T-helper 1 cell treated with Interleukin-12 subunit alpha and Interleukin-12 subunit beta and Interleukin-4 antibody, amounts not matched to agents 30 μg/mL and 1 μg/mL, for 36 hours (primary cell): ENCODE results near the gene PRTG.
"Not testable (repeated sequence)": the region's sequence is repeated elsewhere in the genome, so short reads cannot be mapped to it uniquely, and the experiment has no call there.

Experiments used
- H3K27ac Mint-ChIP-seq: one replicate; pipeline ENCODE4 v1.8.0; 2021; ENCODE audit warnings: mild to moderate bottlenecking, mixed read lengths
- H3K27me3 Mint-ChIP-seq: one replicate; pipeline ENCODE4 v1.8.0; 2021; ENCODE audit warnings: low read depth, mixed read lengths
- H3K36me3 Mint-ChIP-seq: one replicate; pipeline ENCODE4 v1.8.0; 2021; ENCODE audit warnings: low read depth, mixed read lengths
- H3K4me1 Mint-ChIP-seq: one replicate; pipeline ENCODE4 v1.8.0; 2021; ENCODE audit warnings: low read depth, mixed read lengths
- H3K4me3 Mint-ChIP-seq: one replicate; pipeline ENCODE4 v1.8.0; 2021; ENCODE audit warnings: mild to moderate bottlenecking, moderate library complexity, mixed read lengths
- H3K9me3 Mint-ChIP-seq: one replicate; pipeline ENCODE4 v1.8.0; 2021; ENCODE audit warnings: mixed read lengths

Gene PRTG

GRCh38 chr15:55734641-55735040 is 8.3 kb downstream of the PRTG start:
- Mint-ChIP-seq H3K4me3 (no peak overlapping the region), H3K27me3 (peaks cover 15% of the 10 kb centered on the region), H3K36me3 (no peaks in the 10 kb centered on the region)

GRCh38 chr15:55733461-55733860 is 9.5 kb downstream of the PRTG start:
- H3K9me3 Mint-ChIP-seq, H3K4me1 Mint-ChIP-seq, H3K27ac Mint-ChIP-seq, H3K4me3 Mint-ChIP-seq, H3K36me3 Mint-ChIP-seq: not testable (repeated sequence)
- peaks cover 22% of the 10 kb centered on the region for H3K27me3 Mint-ChIP-seq

More at GRCh38 chr15:55734641-55735040, 8.3 kb downstream of the PRTG start:
- Mint-ChIP-seq H3K4me1 (no peaks in the 10 kb centered on the region), H3K27ac (no peak overlapping the region), H3K9me3 (no peaks in the 10 kb centered on the region)

- no peak overlapping the region for H3K27ac Mint-ChIP-seq
- no peaks in the 10 kb centered on the region for H3K36me3 Mint-ChIP-seq
- no peaks in the 10 kb centered on the region for H3K9me3 Mint-ChIP-seq
- no peaks in the 10 kb centered on the region for H3K4me1 Mint-ChIP-seq
- no peak overlapping the region for H3K4me3 Mint-ChIP-seq
- peaks cover 20% of the 10 kb centered on the region for H3K27me3 Mint-ChIP-seq
Measured at GRCh38 chr15:55721554-55722185, 21.3 kb downstream of the PRTG start.

DNA sequence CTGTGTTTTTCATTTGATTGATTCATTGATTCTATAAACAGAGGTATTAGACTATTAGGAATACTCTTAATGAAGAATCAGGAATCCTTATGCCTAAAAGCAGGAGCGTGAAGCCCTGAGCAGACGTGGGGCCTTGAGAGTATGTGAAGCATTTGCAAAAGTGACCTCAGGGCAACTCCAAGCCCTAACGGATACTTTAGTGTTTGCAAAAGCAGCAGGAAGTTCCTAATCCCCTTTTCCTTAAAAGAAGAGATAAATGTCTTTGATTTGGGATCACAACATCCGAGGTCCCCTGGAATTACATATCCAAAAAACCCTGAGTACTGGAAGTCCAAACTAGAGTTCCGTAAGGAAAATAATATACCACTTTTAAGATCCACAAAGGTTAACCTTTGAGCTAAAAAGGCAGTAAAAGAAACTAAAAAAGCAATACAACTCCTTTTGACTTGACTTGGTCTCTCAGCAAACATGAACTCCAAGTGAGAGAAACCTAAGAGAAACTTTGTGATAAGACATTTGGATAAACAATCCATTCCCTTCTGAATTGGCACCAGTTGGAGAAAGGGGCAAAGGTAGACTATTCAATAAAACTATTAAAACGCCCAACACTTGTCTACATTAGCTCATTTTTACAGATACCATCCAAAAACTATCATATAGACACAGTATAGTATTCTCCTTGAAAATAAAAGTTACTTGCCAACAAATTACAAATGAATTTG is 27.4 kb downstream of the PRTG start:
- no peaks in the 10 kb centered on the region for H3K36me3 Mint-ChIP-seq
- H3K4me3 Mint-ChIP-seq, result no peak overlapping the region
- H3K27me3 Mint-ChIP-seq, result peaks cover 23% of the 10 kb centered on the region
- no peak overlapping the region for H3K27ac Mint-ChIP-seq
- H3K4me1 Mint-ChIP-seq, result no peaks in the 10 kb centered on the region
- no peaks in the 10 kb centered on the region for H3K9me3 Mint-ChIP-seq

GRCh38 chr15:55714064-55714463 is 28.9 kb downstream of the PRTG start:
- H3K9me3 Mint-ChIP-seq, result no peaks in the 10 kb centered on the region
- no peaks in the 10 kb centered on the region for H3K36me3 Mint-ChIP-seq
- no peak overlapping the region for H3K27ac Mint-ChIP-seq
- no peaks in the 10 kb centered on the region for H3K4me1 Mint-ChIP-seq
- peaks cover 24% of the 10 kb centered on the region for H3K27me3 Mint-ChIP-seq
- H3K4me3 Mint-ChIP-seq, result no peak overlapping the region

DNA sequence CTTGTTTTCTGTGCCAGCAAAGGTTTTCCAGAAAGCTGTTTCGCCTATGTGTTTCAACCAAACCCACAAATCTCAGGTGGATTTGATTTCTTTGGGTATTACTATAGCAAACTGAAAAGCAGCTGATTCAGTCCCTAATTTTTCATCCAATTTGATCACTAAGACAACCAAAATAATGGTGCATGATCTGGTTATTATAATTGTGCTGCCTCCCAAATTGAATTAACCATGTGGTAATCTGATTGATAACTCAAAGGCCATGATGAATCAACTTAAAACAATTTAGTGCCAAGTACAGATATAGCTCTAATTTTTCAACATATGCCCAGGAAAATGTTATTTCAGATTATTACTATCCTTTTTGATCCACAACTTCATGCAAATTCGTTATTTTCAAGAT is 30.6 kb downstream of the PRTG start:
- no peak overlapping the region for H3K4me3 Mint-ChIP-seq
- no peaks in the 10 kb centered on the region for H3K4me1 Mint-ChIP-seq
- H3K9me3 Mint-ChIP-seq, result no peaks in the 10 kb centered on the region
- H3K27ac Mint-ChIP-seq, result no peak overlapping the region
- H3K36me3 Mint-ChIP-seq, result no peaks in the 10 kb centered on the region
- peaks cover 17% of the 10 kb centered on the region for H3K27me3 Mint-ChIP-seq

DNA sequence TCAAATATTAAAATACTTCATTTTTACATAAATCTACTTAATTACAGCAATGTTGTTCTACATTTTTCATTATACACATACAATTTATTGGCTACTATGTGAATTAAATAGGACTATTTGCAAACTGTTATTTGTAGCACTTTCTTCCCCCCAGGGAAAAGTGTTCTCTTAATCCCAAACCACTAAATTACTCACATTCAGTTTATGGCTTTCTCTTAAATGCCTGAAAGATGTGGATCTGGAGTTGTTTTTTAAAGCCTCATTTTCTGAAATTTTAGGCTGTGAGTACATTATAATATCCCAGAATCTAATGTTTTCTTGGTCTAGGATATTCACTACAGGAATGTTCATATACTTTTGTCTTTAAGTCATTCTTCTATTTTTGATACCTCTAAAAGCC is 32.7 kb downstream of the PRTG start:
- no peaks in the 10 kb centered on the region for H3K4me1 Mint-ChIP-seq

DNA sequence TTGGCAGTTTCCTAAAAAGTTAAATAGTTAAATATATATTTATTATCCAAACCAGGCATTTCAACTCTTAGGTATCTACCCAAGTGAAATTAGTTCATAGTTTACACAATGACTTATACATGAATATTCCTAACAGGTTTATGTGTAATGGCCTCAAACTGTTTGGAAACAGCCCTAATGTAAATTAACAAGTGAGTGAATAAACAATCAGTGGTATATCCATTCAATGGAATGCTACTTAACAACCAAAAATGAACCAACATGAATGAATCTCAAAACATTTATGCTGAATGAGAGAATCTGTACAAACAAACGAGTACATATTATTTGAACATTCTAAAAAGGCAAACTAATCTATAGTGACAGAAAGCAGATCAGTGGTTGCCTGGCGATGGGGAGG is 33.5 kb downstream of the PRTG start:
- no peaks in the 10 kb centered on the region for H3K36me3 Mint-ChIP-seq
- no peaks in the 10 kb centered on the region for H3K4me1 Mint-ChIP-seq
- H3K27ac Mint-ChIP-seq, result no peak overlapping the region
- no peaks in the 10 kb centered on the region for H3K9me3 Mint-ChIP-seq
- H3K27me3 Mint-ChIP-seq, result peaks cover 20% of the 10 kb centered on the region
- H3K4me3 Mint-ChIP-seq, result no peak overlapping the region

More for the DNA sequence above, 32.7 kb downstream of the PRTG start:
- Mint-ChIP-seq H3K9me3 (no peaks in the 10 kb centered on the region), H3K36me3 (no peaks in the 10 kb centered on the region), H3K4me3 (no peak overlapping the region), H3K27ac (no peak overlapping the region), H3K27me3 (peaks cover 17% of the 10 kb centered on the region)

DNA sequence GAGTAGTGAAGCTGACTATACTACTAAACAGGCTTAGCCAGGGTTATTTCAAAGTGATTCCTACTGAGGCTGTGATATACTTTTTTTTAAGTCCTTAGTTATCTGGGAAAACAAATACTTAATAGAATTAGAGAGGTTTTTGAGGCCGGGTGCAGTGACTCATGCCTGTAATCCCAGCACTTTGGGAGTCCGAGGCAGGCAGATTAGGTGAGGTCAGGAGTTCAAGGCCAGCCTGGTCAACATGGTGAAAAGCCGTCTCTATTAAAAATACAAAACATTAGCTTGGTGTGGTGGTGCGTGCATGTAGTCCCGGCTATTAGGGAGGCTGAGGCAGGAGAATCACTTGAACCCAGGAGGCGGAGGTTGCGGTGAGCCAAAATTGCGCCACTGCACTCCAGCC is 34.2 kb downstream of the PRTG start:
- no peak overlapping the region for H3K27ac Mint-ChIP-seq
- no peak overlapping the region for H3K4me3 Mint-ChIP-seq
- H3K36me3 Mint-ChIP-seq, result no peaks in the 10 kb centered on the region
- H3K4me1 Mint-ChIP-seq, result no peaks in the 10 kb centered on the region
- no peaks in the 10 kb centered on the region for H3K9me3 Mint-ChIP-seq
- peaks cover 21% of the 10 kb centered on the region for H3K27me3 Mint-ChIP-seq

DNA sequence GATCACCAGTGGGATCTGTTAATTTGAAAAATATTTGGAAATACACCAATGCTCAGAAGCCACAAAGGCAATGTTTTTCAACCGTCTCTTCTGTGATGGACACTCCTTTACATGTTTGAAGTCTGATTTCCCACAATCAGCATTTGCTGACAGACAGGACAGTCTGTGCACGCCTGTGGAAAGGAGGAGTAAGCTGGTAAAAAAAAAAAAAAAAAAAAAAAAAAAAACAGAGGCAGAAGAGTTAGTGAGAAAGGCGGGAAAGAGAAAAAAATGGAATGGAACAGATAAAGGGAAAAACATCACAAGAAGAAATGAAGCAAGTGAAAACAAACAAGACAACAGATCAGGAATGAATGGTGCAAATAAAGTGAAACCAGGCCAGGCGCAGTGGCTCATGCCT is 35.0 kb downstream of the PRTG start:
- Mint-ChIP-seq H3K9me3 (no peaks in the 10 kb centered on the region), H3K4me3 (no peak overlapping the region), H3K27me3 (peaks cover 22% of the 10 kb centered on the region), H3K27ac (no peak overlapping the region), H3K36me3 (no peaks in the 10 kb centered on the region), H3K4me1 (no peaks in the 10 kb centered on the region)

GRCh38 chr15:55707518-55707917 is 35.4 kb downstream of the PRTG start:
- H3K27ac Mint-ChIP-seq, result no peak overlapping the region
- H3K9me3 Mint-ChIP-seq, result no peaks in the 10 kb centered on the region
- no peak overlapping the region for H3K4me3 Mint-ChIP-seq
- H3K4me1 Mint-ChIP-seq, result no peaks in the 10 kb centered on the region
- no peaks in the 10 kb centered on the region for H3K36me3 Mint-ChIP-seq
- peaks cover 23% of the 10 kb centered on the region for H3K27me3 Mint-ChIP-seq

- no peaks in the 10 kb centered on the region for H3K4me1 Mint-ChIP-seq
- no peak overlapping the region for H3K4me3 Mint-ChIP-seq
- H3K9me3 Mint-ChIP-seq, result no peaks in the 10 kb centered on the region
- H3K27me3 Mint-ChIP-seq, result peaks cover 20% of the 10 kb centered on the region
- H3K36me3 Mint-ChIP-seq, result no peaks in the 10 kb centered on the region
- no peak overlapping the region for H3K27ac Mint-ChIP-seq
Measured at GRCh38 chr15:55703873-55704301, 39.1 kb downstream of the PRTG start.

DNA sequence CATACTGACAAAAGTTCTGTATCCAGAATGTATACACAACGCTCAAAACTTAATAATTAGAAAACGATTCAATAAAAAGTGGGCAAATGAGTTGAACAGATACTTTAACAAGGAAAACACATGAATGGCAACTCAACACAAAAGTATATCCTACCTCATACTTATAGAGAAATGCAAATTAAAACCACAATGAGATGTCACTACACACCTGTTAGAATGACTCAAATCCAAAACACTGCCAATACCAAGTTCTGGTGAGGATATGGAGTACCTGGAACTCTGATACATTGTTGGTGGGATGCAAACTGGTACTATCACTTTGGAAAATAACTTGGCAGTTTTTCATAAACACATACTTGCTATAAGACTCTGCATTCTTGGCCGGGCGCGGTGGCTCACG is 42.1 kb downstream of the PRTG start:
- Mint-ChIP-seq H3K27ac (no peak overlapping the region), H3K9me3 (no peaks in the 10 kb centered on the region), H3K36me3 (no peaks in the 10 kb centered on the region), H3K4me1 (no peaks in the 10 kb centered on the region), H3K4me3 (no peak overlapping the region), H3K27me3 (peaks cover 24% of the 10 kb centered on the region)

DNA sequence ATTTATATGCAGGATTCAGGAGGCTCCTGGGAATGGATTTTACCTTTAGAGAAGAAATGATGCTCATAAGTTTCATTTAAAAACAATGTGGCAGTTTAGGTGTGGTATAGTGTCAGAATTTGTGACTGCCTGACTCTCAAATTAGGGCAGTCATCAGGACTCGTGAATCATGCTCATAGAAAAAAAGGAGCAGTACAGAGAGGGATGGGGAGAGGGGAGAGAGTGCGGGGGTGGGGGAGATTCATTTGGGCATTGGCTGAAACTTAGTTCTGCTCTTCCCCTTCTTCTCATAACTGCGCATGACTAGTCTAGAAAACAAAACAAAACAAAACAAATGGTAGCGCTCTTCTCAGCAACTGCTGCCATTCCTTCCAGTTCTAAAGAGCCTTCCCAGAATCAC is 44.3 kb downstream of the PRTG start:
- H3K27ac Mint-ChIP-seq, result no peak overlapping the region
- H3K9me3 Mint-ChIP-seq, result no peaks in the 10 kb centered on the region
- H3K27me3 Mint-ChIP-seq, result peaks cover 15% of the 10 kb centered on the region
- H3K36me3 Mint-ChIP-seq, result no peaks in the 10 kb centered on the region
- no peaks in the 10 kb centered on the region for H3K4me1 Mint-ChIP-seq
- H3K4me3 Mint-ChIP-seq, result no peak overlapping the region

DNA sequence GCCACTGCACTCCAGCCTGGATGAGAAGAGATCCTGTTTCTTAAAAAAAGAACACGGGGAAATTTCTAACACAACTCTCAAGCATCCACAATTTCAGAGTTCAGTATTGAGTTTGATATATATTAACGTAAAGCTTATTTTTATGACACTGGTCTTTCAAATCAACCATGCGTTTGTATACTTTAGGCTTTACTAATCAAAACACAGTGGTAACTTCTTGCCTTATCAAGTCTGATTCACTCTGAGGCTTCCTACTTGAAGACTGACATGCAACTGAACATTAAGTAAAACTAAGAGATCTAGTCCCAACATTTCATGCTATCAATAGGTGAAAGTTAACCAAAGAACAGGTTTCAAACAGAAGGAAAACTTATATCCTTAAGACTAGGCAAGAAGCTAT is 46.7 kb downstream of the PRTG start:
- H3K4me3 Mint-ChIP-seq, result no peak overlapping the region
- H3K27me3 Mint-ChIP-seq, result peaks cover 8% of the 10 kb centered on the region
- H3K4me1 Mint-ChIP-seq, result no peaks in the 10 kb centered on the region
- no peaks in the 10 kb centered on the region for H3K36me3 Mint-ChIP-seq
- H3K27ac Mint-ChIP-seq, result no peak overlapping the region
- no peaks in the 10 kb centered on the region for H3K9me3 Mint-ChIP-seq
